Fibroblast of the aortic adventitia (primary cell): Measurements from ENCODE around the gene MEAK7. TPM values are rescaled to one million over a fixed set of nuclear protein-coding genes. Genes with fewer than 3 reads are reported as not detected.

Experiments
- DNase-seq: peaks from one replicate; pipeline ENCODE4 v3.0.0-alpha.2; 2010; ENCODE audit warnings: low read depth
- H3K4me3 ChIP-seq: 2 replicates; pipeline ENCODE4 v1.5.1; 2011; ENCODE audit warnings: low read depth, mild to moderate bottlenecking, control low read depth, low read length, moderate library complexity
- CTCF ChIP-seq: IDR thresholded peaks from 2 replicates; pipeline ENCODE4 v1.5.1; 2011; ENCODE audit warnings: mild to moderate bottlenecking, low read length, control low read depth, inconsistent platforms; ENCODE audit not compliant: insufficient read depth
- total RNA-seq: library from RNA; depleted of rRNA; stranded (reverse); fragments of >200 nt; gene quantifications from 2 replicates; pipeline ENCODE4 v1.2.3, GENCODE V29; 2012; ENCODE audit warnings: low replicate concordance

The MEAK7 gene
- total RNA-seq, 1 donor = 19.1 TPM

GRCh38 chr16:84499638-84500037 is 4.8 kb downstream of the MEAK7 start:
- no peak for TF ChIP-seq CTCF
- no peak for DNase-seq
- no peak overlapping the region for H3K4me3 ChIP-seq

GRCh38 chr16:84498859-84499620 is 5.4 kb downstream of the MEAK7 start:
- no peak for DNase-seq
- TF ChIP-seq CTCF = no peak
- H3K4me3 ChIP-seq = no peak overlapping the region

GRCh38 chr16:84498223-84498610 is 6.2 kb downstream of the MEAK7 start:
- DNase-seq = no peak
- TF ChIP-seq CTCF = no peak
- H3K4me3 ChIP-seq = no peak overlapping the region

GRCh38 chr16:84497418-84498222 is 6.8 kb downstream of the MEAK7 start:
- no peak for TF ChIP-seq CTCF
- no peak for DNase-seq
- no peak overlapping the region for H3K4me3 ChIP-seq

GRCh38 chr16:84496991-84497390 is 7.5 kb downstream of the MEAK7 start:
- no peak for DNase-seq
- no peak overlapping the region for H3K4me3 ChIP-seq
- no peak for TF ChIP-seq CTCF

GRCh38 chr16:84495506-84495905 is 9.0 kb downstream of the MEAK7 start:
- no peak for TF ChIP-seq CTCF

More at GRCh38 chr16:84495506-84495905, 9.0 kb downstream of the MEAK7 start:
- no peak for DNase-seq
- H3K4me3 ChIP-seq = no peak overlapping the region
